B cell (primary cell): ENCODE measurements around the gene PDLIM5. TPM values are rescaled to one million over a fixed set of nuclear protein-coding genes. Genes with fewer than 3 reads are reported as not detected.

Experiments used
- ATAC-seq: fragments of 200-7000 bp; cut with Tn5 transposase; one replicate; pipeline ENCODE4 v1.10.0; 2021; ENCODE audit warnings: low read depth, mild to moderate bottlenecking, moderate number of reproducible peaks, moderate library complexity
- CTCF ChIA-PET: fragments of 350-600 bp; sonication (Branson Sonifier 250); formaldehyde crosslinking; loops from one replicate; lab custom pipeline; 2021; ENCODE audit warnings: antibody characterized with exemption, inconsistent platforms; lab: Charles Lee
- POLR2A ChIA-PET: fragments of 350-600 bp; sonication (Branson Sonifier 250); formaldehyde crosslinking; loops from one replicate; lab custom pipeline; 2021; ENCODE audit warnings: antibody characterized with exemption; lab: Charles Lee
- DNase-seq: peaks from one replicate; pipeline ENCODE4 v3.0.0; 2013
- H2AFZ ChIP-seq: 2 replicates; pipeline ENCODE4 v1.6.1; 2012; ENCODE audit warnings: mild to moderate bottlenecking, low read depth, low read length; ENCODE audit not compliant: insufficient read depth, poor library complexity, severe bottlenecking
- H3K27ac ChIP-seq, 2 donors: 1 replicate in 1 of 2; 2 replicates in 1 of 2; pipeline ENCODE4 v1.5.1; 2012 to 2013; ENCODE audit warnings: low read length in 2 of 2, mild to moderate bottlenecking in 2 of 2, moderate library complexity in 1 of 2
- H3K27me3 ChIP-seq, 4 experiments: fragments of 200-600 bp in 1 of 4; sonication (generic) in 1 of 4; replicated peaks in 1 of 4; 1 replicate in 2 of 4; 2 replicates in 2 of 4; pipeline versions ENCODE4 v1.6.1 to v1.7.0; 2013 to 2016; ENCODE audit warnings: low read length in 3 of 4, mild to moderate bottlenecking in 2 of 4, mixed read lengths in 1 of 4, moderate library complexity in 1 of 4; ENCODE audit not compliant: insufficient read depth in 4 of 4, control insufficient read depth in 3 of 4; ENCODE audit errors: control extremely low read depth in 1 of 4
- H3K36me3 ChIP-seq, 2 experiments: replicated peaks in 1 of 2; 1 replicate in 1 of 2; 2 replicates in 1 of 2; pipeline versions ENCODE4 v1.6.1 to v1.7.1; 2013; ENCODE audit warnings: low read length in 1 of 2; ENCODE audit not compliant: insufficient read depth in 2 of 2, control insufficient read depth in 1 of 2; ENCODE audit errors: control extremely low read depth in 1 of 2, extremely low read depth in 1 of 2
- H3K4me1 ChIP-seq, 2 donors: fragments of 200-600 bp in 1 of 2; sonication (generic) in 1 of 2; 1 replicate in 1 of 2; 2 replicates in 1 of 2; pipeline versions ENCODE4 v1.5.1 to v1.6.1; 2013 to 2017; ENCODE audit warnings: low read length in 2 of 2; ENCODE audit not compliant: control insufficient read depth in 2 of 2, insufficient read depth in 2 of 2
- H3K4me2 ChIP-seq: replicated peaks from 2 replicates; pipeline ENCODE3; 2012; ENCODE audit warnings: mild to moderate bottlenecking, low read depth, low read length; ENCODE audit not compliant: poor library complexity, severe bottlenecking
- H3K4me3 ChIP-seq, 5 experiments: fragments of 200-600 bp in 1 of 5; sonication (generic) in 1 of 5; 1 replicate in 3 of 5; 2 replicates in 2 of 5; pipeline versions ENCODE4 v1.5.1 to v1.7.0; 2011 to 2016; ENCODE audit warnings: low read length in 4 of 5, mild to moderate bottlenecking in 4 of 5, low read depth in 2 of 5, control low read depth in 1 of 5, moderate library complexity in 1 of 5; ENCODE audit not compliant: insufficient read depth in 1 of 5; ENCODE audit errors: control extremely low read depth in 1 of 5, extremely low read depth in 1 of 5
- H3K79me2 ChIP-seq: fragments of 200-600 bp; sonication (generic); one replicate; pipeline ENCODE4 v1.6.0; 2016; ENCODE audit warnings: low read length; ENCODE audit not compliant: control insufficient read depth, insufficient read depth
- H3K9ac ChIP-seq: fragments of 200-600 bp; sonication (generic); 2 replicates; pipeline ENCODE4 v1.6.1; 2017; ENCODE audit warnings: mild to moderate bottlenecking, low read length, moderate library complexity
- H3K9me3 ChIP-seq, 3 donors: one replicate each; pipeline versions ENCODE4 v1.6.1 to v1.7.1; 2013; ENCODE audit warnings: low read length in 2 of 3; ENCODE audit not compliant: control insufficient read depth in 2 of 3, insufficient read depth in 1 of 3; ENCODE audit errors: control extremely low read depth in 1 of 3
- H4K20me1 ChIP-seq: 2 replicates; pipeline ENCODE4 v1.6.0; 2012; ENCODE audit warnings: mild to moderate bottlenecking, low read length; ENCODE audit not compliant: insufficient read depth, control insufficient read depth, poor library complexity, severe bottlenecking
- H3K27ac Mint-ChIP-seq: one replicate; pipeline ENCODE4 v1.8.0; 2021; ENCODE audit warnings: mixed read lengths
- H3K27me3 Mint-ChIP-seq: one replicate; pipeline ENCODE4 v1.8.0; 2021; ENCODE audit warnings: mixed read lengths
- H3K4me1 Mint-ChIP-seq: one replicate; pipeline ENCODE4 v1.8.0; 2021; ENCODE audit warnings: mixed read lengths
- H3K4me3 Mint-ChIP-seq: one replicate; pipeline ENCODE4 v1.8.0; 2021; ENCODE audit warnings: mixed read lengths
- H3K9me3 Mint-ChIP-seq: one replicate; pipeline ENCODE4 v1.8.0; 2022; ENCODE audit warnings: mixed read lengths; ENCODE audit not compliant: insufficient read depth
- CTCF ChIP-seq: fragments of 200-600 bp; IDR thresholded peaks from one replicate; pipeline ENCODE4 v1.8.0; 2022; ENCODE audit warnings: antibody characterized with exemption, mild to moderate bottlenecking
- EZH2 ChIP-seq: IDR thresholded peaks from 2 replicates; pipeline ENCODE4 v1.6.1; 2012; ENCODE audit warnings: borderline replicate concordance, low read depth, mild to moderate bottlenecking, moderate library complexity, low read length; ENCODE audit not compliant: insufficient read depth, poor library complexity, severe bottlenecking
- WGBS: methylation state at CpG from one replicate; pipeline ENCODE4 v1.1.5; 2013; ENCODE audit warnings: missing lambda C conversion rate; ENCODE audit not compliant: insufficient coverage; 5-methylcytosine and 5-hydroxymethylcytosine counted together
- intact Hi-C: fragments of 100-400 bp; cut with micrococcal nuclease; formaldehyde crosslinking; loops from one replicate; pipeline ENCODE4 v1.10.0; 2022
- polyA plus RNA-seq: library from polyadenylated mRNA; depleted of rRNA; stranded (reverse); fragments of >200 nt; gene quantifications from 2 replicates; pipeline ENCODE4 v1.2.3, GENCODE V29; 2012
- total RNA-seq, 2 donors: library from RNA; stranded (reverse); fragments of 120-200 nt in 1 of 2; gene quantifications; 1 replicate in 1 of 2; 2 replicates in 1 of 2; pipeline versions ENCODE4 v1.2.3 to v1.2.4, GENCODE V29; 2013 to 2022

The PDLIM5 gene
- total and polyA plus RNA-seq, 2 donors (not counting 1 experiment from before 2014, with no cell fraction given) = 24.0 to 30.2 TPM

- Mint-ChIP-seq H3K9me3 (no peaks in the 10 kb centered on the region), H3K4me3 (no peak overlapping the region), H3K27me3 (no peaks in the 10 kb centered on the region), H3K27ac (no peak overlapping the region), H3K4me1 (peaks cover 5% of the 10 kb centered on the region)
- Histone ChIP-seq H3K27me3 (no peaks in the 10 kb centered on the region), H3K79me2 (no peaks in the 10 kb centered on the region), H3K4me3 (no peak overlapping the region), H3K27ac (no peak overlapping the region), H3K4me1 (peaks cover 0 to 3% of the 10 kb centered on the region in 2 donors), H3K36me3 (no peaks in the 10 kb centered on the region), H3K4me2 (no peak overlapping the region), H4K20me1 (peaks cover 4% of the 10 kb centered on the region), H3K9me3 (no peaks in the 10 kb centered on the region), H3K9ac (no peak overlapping the region), H2AFZ (no peak overlapping the region)
- ATAC-seq (no peak), DNase-seq (no peak)
- intact Hi-C loops = no loop called here
- no peak for TF ChIP-seq CTCF
- no peak for TF ChIP-seq EZH2
- CTCF ChIA-PET = no interaction called here
- POLR2A ChIA-PET = no interaction called here
- WGBS = 100% methylated on average over 2 of the region's 3 CpGs
Measured at GRCh38 chr4:94458682-94459081, 6.9 kb downstream of the PDLIM5 start.

DNA sequence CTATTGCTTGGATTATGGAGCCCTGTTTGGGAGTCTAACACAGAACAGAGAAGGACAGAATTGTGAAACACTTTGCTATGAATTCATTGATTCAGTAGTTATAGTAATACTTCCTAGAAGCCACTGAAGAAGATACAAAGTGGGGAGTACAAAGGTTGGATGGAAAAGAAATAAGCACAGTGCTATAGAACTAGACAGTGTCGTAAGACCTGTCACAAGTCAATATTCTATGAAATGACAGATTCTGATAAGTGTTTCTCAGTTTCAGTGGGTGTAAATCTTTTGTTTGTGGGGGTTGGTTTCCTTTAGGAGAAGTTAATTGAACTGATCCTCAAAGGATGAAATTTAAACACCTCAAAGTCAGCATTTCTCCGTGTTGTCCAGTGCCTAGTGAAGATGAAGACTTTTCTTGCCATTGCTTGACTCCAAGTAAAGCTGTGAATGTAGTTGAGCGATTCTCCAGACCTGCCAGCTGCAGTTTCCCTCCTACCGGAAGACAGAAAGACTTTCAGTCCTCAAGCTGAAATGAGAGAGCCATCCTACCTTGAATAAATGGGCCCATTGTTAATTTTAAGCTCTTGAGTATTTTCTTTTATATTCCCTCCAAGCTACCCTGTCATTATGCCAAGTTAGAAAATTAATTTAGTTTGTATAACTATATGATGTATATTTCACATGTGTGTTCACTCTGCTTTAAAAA, 7.9 kb downstream of the PDLIM5 start:
- H3K4me2 ChIP-seq = no peak overlapping the region
- no peak for TF ChIP-seq EZH2
- ATAC-seq (no peak), DNase-seq (no peak)
- no peaks in the 10 kb centered on the region for H3K27me3 ChIP-seq
- 100% methylated on average over 1 of the region's 4 CpGs for WGBS
- peaks cover 4% of the 10 kb centered on the region for H3K4me1 Mint-ChIP-seq
- intact Hi-C loops = no loop called here
- CTCF ChIA-PET = no interaction called here
- POLR2A ChIA-PET = no interaction called here
- no peaks in the 10 kb centered on the region for H3K27me3 Mint-ChIP-seq
- peaks cover 0 to 3% of the 10 kb centered on the region in 2 donors for H3K4me1 ChIP-seq
- no peak overlapping the region for H3K27ac ChIP-seq
- H3K79me2 ChIP-seq = no peaks in the 10 kb centered on the region
- H2AFZ ChIP-seq = no peak overlapping the region
- no peaks in the 10 kb centered on the region for H3K9me3 Mint-ChIP-seq
- peaks cover 4% of the 10 kb centered on the region for H4K20me1 ChIP-seq
- H3K4me3 Mint-ChIP-seq = no peak overlapping the region
- no peaks in the 10 kb centered on the region for H3K36me3 ChIP-seq
- no peaks in the 10 kb centered on the region for H3K9me3 ChIP-seq
- no peak overlapping the region for H3K9ac ChIP-seq
- no peak overlapping the region for H3K27ac Mint-ChIP-seq
- no peak overlapping the region for H3K4me3 ChIP-seq
